ENCODE results near the gene CREB5.

CREB5 gene

GRCh38 chr7:28480595-28480994 is 68.3 kb downstream of the CREB5 start:
- no peak for DNase-seq

- no peak for DNase-seq
Observed at GRCh38 chr7:28481091-28481926, 69.0 kb downstream of the CREB5 start.

- DNase-seq: no peak
Observed at GRCh38 chr7:28483112-28483511, 70.8 kb downstream of the CREB5 start.

- DNase-seq: no peak
Observed at GRCh38 chr7:28483908-28484605, 71.7 kb downstream of the CREB5 start.

GRCh38 chr7:28484606-28484935 is 72.3 kb downstream of the CREB5 start:
- DNase-seq: no peak

GRCh38 chr7:28487487-28487886 is 75.2 kb downstream of the CREB5 start:
- no peak for DNase-seq

GRCh38 chr7:28488061-28488791 is 75.9 kb downstream of the CREB5 start:
- no peak for DNase-seq

- no peak for DNase-seq
Observed at GRCh38 chr7:28490831-28491230, 78.5 kb downstream of the CREB5 start.

GRCh38 chr7:28493477-28493876 is 81.2 kb downstream of the CREB5 start:
- no peak for DNase-seq

- DNase-seq: no peak
Observed at GRCh38 chr7:28497009-28497408, 84.7 kb downstream of the CREB5 start.

- DNase-seq: no peak
Observed at GRCh38 chr7:28498636-28499035, 86.3 kb downstream of the CREB5 start.

GRCh38 chr7:28500138-28500537 is 87.8 kb downstream of the CREB5 start:
- no peak for DNase-seq

GRCh38 chr7:28502408-28502807 is 90.1 kb downstream of the CREB5 start:
- DNase-seq: no peak

GRCh38 chr7:28503396-28503795 is 91.1 kb downstream of the CREB5 start:
- DNase-seq: no peak

- no peak for DNase-seq
Observed at GRCh38 chr7:28505014-28505413, 92.7 kb downstream of the CREB5 start.

- DNase-seq: no peak
Observed at GRCh38 chr7:28505867-28506266, 93.5 kb downstream of the CREB5 start.

GRCh38 chr7:28507525-28508282 is 95.4 kb downstream of the CREB5 start:
- DNase-seq: no peak

GRCh38 chr7:28509251-28510025 is 97.1 kb downstream of the CREB5 start:
- no peak for DNase-seq

GRCh38 chr7:28510026-28510369 is 97.7 kb downstream of the CREB5 start:
- no peak for DNase-seq

- DNase-seq: no peak
Observed at GRCh38 chr7:28512668-28513440, 100.5 kb downstream of the CREB5 start.

- no peak for DNase-seq
Observed at GRCh38 chr7:28516390-28517172, 104.3 kb downstream of the CREB5 start.
